Measurements from ENCODE around the gene RAI1.

Gene RAI1

GRCh38 chr17:17713839-17714238 lies 32.6 kb downstream of the RAI1 start:
- peak; percentile 76 for DNase-seq (ENCODE audit: low read depth)
- no peak for TF ChIP-seq CTCF (conservative IDR thresholded peaks at IDR 0.05; ENCODE audit: low read depth, low read length)
- H3K4me3 ChIP-seq (ENCODE audit: low read length), result no peak overlapping the region

GRCh38 chr17:17714261-17714866 lies 33.1 kb downstream of the RAI1 start:
- no peak for TF ChIP-seq CTCF (conservative IDR thresholded peaks at IDR 0.05; ENCODE audit: low read depth, low read length)
- no peak for DNase-seq (ENCODE audit: low read depth)
- H3K4me3 ChIP-seq (ENCODE audit: low read length), result no peak overlapping the region

- no peak for DNase-seq (ENCODE audit: low read depth)
- H3K4me3 ChIP-seq (ENCODE audit: low read length), result no peak overlapping the region
- no peak for TF ChIP-seq CTCF (conservative IDR thresholded peaks at IDR 0.05; ENCODE audit: low read depth, low read length)
Observed at GRCh38 chr17:17714879-17715278, 33.6 kb downstream of the RAI1 start.

- H3K4me3 ChIP-seq (ENCODE audit: low read length), result no peak overlapping the region
- no peak for TF ChIP-seq CTCF (conservative IDR thresholded peaks at IDR 0.05; ENCODE audit: low read depth, low read length)
- no peak for DNase-seq (ENCODE audit: low read depth)
Observed at GRCh38 chr17:17716837-17717523, 35.7 kb downstream of the RAI1 start.

GRCh38 chr17:17718251-17718650 lies 37.0 kb downstream of the RAI1 start:
- DNase-seq (ENCODE audit: low read depth), result no peak
- H3K4me3 ChIP-seq (ENCODE audit: low read length), result no peak overlapping the region
- no peak for TF ChIP-seq CTCF (conservative IDR thresholded peaks at IDR 0.05; ENCODE audit: low read depth, low read length)

GRCh38 chr17:17719199-17719940 lies 38.1 kb downstream of the RAI1 start:
- H3K4me3 ChIP-seq (ENCODE audit: low read length), result no peak overlapping the region
- no peak for DNase-seq (ENCODE audit: low read depth)
- TF ChIP-seq CTCF (conservative IDR thresholded peaks at IDR 0.05; ENCODE audit: low read depth, low read length), result no peak
